Kidney capillary endothelial cell (primary cell): Measurements from ENCODE around the gene MALSU1.
A peak's percentile ranks its signal among the peaks of the same experiment; 100 is the strongest.
"Not testable (repeated sequence)": the region's sequence is repeated elsewhere in the genome, so short reads cannot be mapped to it uniquely, and the experiment has no call there.

Source experiments
- DNase-seq: peaks from one replicate; pipeline ENCODE4 v3.0.0-alpha.2; 2018; ENCODE audit warnings: low spot score

MALSU1 gene

GRCh38 chr7:23285657-23286646, 13.2 kb upstream of the MALSU1 start:
- DNase-seq, result no peak

- no peak for DNase-seq
Measured at GRCh38 chr7:23287612-23288011, 11.5 kb upstream of the MALSU1 start.

DNA sequence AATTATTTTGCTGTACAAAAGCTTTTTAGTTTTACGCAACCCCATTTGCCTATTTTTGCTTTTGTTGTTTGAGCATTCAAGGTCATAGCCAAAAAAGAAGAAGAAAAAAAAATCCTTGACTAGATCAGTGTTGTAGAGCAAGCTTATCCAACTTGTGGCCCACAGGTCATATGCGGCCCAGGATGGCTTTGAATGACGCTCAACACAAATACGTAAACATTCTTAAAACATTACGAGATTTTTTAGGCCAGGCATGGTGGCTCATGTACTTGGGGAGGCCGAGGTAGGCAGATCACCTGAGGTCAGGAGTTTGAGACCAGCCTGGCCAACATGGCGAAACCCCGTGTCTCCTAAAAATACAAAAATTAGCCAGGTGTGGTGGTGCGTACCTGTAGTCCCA, 8.1 kb upstream of the MALSU1 start:
- DNase-seq, result no peak

GRCh38 chr7:23291957-23292560, 7.1 kb upstream of the MALSU1 start:
- no peak for DNase-seq

DNA sequence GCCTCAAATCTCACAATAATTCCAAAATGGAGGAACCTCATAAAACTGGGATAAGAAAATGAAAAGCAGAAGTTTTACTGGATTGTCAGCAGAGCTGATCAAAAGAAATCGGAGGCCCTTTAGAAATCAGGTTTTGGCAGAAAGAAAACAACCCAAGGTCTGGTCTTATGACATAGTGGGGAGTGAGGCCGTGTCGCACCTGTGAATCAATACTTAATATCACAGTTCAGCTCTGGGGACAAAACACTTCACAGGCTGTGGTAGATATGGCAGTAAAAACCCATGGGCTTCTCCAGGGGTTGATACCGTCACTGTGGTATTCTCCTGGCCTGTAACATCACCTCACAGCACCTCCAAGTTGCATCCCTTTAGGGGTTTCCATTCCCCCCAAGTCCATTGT, 6.5 kb upstream of the MALSU1 start:
- no peak for DNase-seq

GRCh38 chr7:23293500-23294073, 5.6 kb upstream of the MALSU1 start:
- no peak for DNase-seq

- no peak for DNase-seq
Measured at GRCh38 chr7:23294549-23295400, 4.4 kb upstream of the MALSU1 start.

DNA sequence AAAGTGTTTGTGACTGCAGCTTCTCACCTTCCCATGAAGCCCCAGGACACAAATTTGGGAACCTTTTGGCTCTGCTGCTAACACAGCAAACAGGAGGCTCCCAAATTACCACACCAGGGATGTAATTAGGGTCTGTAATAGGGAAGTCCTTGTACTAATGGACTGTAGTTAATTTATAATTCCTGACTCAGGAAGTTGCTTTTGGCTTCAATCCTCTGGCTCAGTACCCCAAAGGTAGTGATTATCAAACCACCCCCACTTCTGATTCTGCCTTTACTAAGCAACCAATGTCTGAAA, 3.8 kb upstream of the MALSU1 start:
- DNase-seq, result no peak

GRCh38 chr7:23298141-23298881, 828 bp upstream of the MALSU1 start:
- no peak for DNase-seq

DNA sequence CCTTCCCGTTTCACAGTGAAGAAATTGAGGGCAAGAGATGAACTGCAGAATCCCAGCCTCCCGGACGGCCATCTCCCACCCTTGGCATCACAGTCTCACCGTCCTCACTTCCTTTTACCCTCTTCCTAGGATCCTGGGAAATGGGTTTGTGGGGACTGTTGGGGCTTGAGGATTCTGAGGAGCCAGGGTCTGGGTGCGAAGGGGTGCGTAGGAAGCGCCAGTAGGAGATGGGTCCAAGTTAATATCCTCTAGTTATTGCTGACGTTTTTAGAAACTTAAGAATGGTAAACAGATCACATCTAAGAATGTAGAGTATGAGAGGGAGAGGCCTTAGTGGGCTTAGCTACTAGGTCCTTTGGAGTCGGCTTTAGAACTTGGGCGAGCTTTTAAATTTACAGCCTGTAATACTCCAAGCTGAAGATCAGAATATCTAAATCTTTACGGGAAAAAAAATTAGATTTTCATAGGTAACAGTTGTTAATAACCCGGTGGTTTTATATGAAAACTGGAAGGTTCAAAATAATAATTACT, 696 bp downstream of the MALSU1 start:
- peak; percentile 23 for DNase-seq

- DNase-seq, result no peak
Measured at GRCh38 chr7:23306936-23307521, 7.9 kb downstream of the MALSU1 start.

DNA sequence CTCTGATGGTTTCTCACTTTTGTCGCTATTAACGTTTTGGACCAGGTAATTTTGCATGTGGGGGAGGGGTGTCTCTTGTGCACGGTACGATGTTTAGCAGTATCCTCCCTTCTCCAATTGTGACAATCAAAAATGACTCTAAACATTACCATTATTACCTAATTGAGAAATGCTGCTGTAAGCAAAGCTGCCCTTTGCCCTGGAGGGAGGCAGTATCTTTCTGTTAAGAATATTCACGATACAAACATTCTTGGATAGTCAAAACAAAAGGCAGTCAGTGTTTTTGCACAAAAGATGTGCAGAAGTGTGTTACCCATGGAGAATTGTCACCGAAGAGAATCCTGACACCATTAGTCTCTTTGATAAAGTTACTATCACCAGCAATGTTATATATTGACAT, 9.6 kb downstream of the MALSU1 start:
- no peak for DNase-seq

- DNase-seq, result not testable (repeated sequence)
Measured at GRCh38 chr7:23312141-23312540, 13.0 kb downstream of the MALSU1 start.

DNA sequence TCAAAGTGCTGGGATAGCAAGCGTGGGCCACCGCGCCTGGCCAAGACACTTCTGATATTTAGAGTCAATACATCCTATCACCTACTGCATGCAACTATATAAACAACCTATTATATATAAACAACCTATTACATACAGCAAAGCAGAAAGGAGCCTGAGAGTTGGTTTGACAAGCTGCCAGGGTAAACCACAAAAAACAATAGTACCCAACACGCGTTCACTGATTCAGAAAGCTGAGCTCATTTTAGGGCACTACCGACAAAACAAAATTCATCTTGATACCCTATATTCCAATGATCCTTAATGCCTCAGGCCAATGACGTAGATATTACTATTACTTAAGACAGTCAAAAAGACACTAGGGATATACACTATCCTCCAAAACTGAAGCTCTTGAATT, 16.2 kb downstream of the MALSU1 start:
- no peak for DNase-seq

DNA sequence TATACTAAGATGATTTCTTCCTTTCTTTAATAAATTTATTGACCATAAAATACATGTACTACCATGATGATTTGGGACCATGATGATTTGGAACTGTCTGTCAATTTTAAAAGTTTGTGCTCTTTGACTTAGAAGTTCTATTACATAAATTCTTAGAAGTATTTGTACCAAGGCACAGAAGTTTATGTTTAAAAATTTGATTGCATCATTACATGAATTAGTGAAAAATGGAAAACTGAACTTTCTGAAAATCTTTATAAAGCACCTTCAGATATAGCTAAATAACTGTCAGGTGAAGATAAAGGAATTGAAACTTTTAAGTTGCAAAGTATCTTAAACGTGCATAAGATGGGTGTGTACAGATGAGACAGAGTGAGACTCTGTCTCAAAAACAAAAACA, 32.0 kb downstream of the MALSU1 start:
- DNase-seq, result no peak

DNA sequence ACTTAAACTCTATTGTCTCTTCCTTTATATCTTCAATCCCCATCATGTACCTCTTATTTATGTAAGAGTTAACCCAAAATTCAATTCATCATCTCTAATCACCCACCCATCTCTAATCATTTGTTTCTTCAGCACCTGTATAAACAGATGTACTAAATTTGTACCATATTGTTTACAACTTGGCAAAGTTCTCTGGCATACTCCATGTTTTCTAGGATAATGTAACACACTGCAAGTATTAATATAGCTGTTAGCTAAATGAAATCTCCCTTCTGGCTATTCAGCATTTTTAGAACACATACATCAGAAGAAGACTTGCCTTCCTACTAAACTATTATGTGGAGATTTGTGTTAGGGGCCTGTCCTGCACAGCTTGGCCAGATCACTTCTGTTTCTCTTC, 33.1 kb downstream of the MALSU1 start:
- DNase-seq, result no peak

- DNase-seq, result no peak
Measured at GRCh38 chr7:23332910-23333612, 33.9 kb downstream of the MALSU1 start.

DNA sequence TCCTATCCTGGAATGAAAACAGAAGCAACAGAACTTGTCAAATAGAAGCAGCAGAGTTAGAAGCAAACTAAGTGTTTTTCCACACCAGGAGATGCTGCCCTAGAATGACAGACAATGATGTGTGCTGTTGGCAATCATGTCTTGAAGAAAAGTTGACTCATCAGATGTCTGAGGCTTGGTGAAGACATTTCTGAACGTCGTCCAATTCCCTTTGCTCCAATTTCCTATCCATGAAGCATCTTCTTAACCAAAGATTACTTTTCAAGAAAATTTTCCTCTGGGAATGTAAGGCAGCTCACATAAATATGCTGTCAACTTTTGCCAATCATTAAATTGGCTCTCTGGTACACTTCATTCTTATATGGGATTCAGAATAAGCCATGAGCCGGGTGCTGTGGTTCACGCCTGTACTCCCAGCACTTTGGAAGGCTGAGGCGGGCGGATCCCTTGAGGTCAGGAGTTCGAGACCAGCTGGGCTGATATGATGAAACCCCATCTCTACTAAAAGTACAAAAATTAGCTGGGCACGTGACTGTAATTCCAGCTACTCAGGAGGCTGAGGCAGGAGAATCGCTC, 34.6 kb downstream of the MALSU1 start:
- peak; percentile 62 for DNase-seq

- DNase-seq, result peak; percentile 95
Measured at GRCh38 chr7:23334482-23335056, 35.4 kb downstream of the MALSU1 start.

DNA sequence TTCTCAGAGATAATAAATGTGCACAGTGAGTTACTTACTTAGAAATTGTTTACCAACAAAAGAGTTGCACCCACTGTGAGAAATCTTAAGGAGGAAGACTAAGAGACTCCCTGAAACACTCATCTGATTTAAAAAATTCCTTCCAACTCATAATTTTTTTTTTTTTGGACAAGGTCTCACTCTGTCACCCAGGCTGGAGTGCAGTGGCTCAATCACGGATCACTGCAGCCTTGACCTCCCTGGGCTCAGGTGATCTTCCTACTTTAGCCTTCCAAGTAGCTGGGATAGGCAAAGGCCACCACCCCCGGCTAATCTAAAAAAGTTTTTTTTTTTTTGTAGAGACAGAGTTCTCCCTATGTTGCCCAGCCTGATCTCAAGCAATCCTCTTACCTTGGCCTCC, 36.0 kb downstream of the MALSU1 start:
- no peak for DNase-seq
